NK-92 (cell line): ENCODE data around the gene VCAN.

Source experiments
- DNase-seq: peaks from one replicate; lab custom pipeline; 2025; ENCODE audit not compliant: unreplicated experiment; lab: John Stamatoyannopoulos, UW

Gene VCAN

GRCh38 chr5:83562071-83562606 is 90.6 kb downstream of the VCAN start:
- no peak for DNase-seq

DNA sequence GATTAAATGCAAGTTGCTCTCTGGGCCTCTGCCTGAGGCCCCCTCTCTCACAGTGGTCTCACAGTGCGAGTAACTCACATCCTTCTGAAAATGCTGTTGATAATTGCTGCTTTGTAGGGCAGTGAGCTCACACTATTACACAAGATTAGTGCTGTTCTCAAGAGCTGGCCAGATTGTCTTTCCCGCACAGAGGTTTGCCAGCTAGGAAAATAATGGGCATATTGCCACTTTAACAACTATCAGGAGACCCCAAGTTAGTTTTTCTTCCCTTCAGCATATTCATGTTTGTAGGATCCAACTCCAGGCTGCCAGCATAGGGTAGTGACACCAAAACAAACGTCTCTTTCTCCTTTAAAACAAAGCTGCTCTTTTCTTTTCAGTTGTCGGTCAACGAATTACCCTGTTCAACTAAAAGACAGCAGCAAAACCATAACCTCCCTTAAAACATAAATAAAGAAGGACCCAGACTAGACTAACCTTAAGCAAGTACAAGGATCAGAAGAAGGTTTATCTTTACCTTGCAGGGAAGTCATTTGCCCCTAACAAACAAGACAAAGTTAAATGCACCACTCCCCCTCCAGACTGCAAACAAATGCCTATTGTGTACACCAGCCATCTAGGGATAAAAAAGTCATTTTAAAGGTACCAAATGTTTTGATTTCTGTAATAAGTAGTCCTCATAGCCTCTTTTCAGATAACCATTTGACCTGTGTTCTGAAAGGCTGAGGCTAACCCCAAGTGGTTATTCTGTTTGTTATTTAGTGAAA is 91.4 kb downstream of the VCAN start:
- DNase-seq = no peak

- DNase-seq = no peak
Measured at GRCh38 chr5:83563631-83564030, 92.1 kb downstream of the VCAN start.

GRCh38 chr5:83564069-83564749 is 92.7 kb downstream of the VCAN start:
- no peak for DNase-seq

DNA sequence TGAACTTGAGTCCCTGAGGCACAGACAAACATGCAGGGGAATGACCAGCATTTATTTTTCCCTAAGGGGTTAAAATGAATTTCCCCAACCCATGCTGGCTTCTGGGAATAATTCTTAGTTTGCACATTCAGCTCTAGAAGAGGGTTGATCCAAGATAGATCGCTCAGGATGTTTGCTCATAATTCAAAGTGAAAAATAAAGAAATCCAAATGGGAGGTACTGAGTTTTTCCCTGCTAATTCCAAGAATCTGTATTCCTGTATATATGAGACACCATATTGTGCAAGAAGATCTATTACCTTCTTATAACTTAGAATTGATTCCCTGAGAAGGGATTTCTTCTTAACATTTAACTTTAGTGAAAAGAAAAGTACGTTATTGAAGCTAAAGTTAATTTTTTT is 96.2 kb downstream of the VCAN start:
- no peak for DNase-seq

DNA sequence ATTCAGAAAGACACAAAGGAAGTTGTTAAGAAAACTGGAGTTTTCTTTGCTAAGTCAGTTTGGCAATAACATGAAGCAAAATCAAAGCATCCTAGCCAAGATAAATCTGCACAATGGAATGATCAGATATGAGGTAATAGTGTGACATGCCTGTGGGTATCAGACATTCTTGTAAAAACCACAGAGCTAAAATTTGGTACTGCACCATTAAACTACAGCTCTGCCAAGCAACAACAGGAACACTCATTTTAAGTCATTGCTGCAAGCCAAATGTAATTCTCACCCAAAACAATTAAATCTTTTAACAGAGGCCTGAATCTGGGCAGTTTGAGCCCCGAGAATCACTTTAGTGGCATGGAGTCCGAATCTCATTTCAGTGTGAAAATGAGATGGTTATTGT is 96.6 kb downstream of the VCAN start:
- no peak for DNase-seq

DNA sequence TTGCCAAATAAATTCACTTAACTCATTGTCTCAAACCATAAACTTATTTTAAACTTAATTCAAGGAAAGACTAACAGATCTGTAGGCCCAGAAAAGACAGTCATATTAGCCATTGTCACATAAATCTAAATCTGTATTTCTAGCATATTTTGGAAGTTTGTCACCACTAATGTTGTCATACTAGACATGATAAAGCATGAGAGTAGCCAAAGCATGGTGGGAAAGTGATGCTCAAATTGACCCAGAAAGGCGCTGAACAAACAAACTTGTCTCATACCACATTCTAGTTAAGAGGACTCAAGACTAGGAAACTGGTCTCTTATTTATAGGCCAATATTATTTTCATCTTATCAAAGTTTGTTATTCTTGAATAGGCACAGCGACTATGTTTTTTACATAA is 99.4 kb downstream of the VCAN start:
- no peak for DNase-seq

DNA sequence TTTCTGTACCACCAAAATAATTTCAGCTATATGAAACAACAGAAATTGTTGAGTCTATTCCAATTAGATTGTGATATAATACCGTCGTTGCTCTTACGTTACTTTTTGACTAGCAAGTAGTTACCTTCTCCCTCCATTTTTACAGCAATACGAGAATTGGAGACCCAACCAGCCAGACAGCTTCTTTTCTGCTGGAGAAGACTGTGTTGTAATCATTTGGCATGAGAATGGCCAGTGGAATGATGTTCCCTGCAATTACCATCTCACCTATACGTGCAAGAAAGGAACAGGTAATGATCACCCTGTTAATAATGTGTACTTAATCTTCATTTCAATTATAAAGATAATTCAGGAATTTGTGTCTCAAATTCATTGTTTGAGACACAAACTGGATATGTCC is 100.7 kb downstream of the VCAN start:
- no peak for DNase-seq

- no peak for DNase-seq
Measured at GRCh38 chr5:83576341-83576740, 104.8 kb downstream of the VCAN start.

- DNase-seq = no peak
Measured at GRCh38 chr5:83577036-83577636, 105.6 kb downstream of the VCAN start.

- no peak for DNase-seq
Measured at GRCh38 chr5:83583859-83584258, 112.3 kb downstream of the VCAN start.

GRCh38 chr5:83586874-83587776 is 115.6 kb downstream of the VCAN start:
- DNase-seq = no peak

GRCh38 chr5:83589786-83590185 is 118.2 kb downstream of the VCAN start:
- no peak for DNase-seq

DNA sequence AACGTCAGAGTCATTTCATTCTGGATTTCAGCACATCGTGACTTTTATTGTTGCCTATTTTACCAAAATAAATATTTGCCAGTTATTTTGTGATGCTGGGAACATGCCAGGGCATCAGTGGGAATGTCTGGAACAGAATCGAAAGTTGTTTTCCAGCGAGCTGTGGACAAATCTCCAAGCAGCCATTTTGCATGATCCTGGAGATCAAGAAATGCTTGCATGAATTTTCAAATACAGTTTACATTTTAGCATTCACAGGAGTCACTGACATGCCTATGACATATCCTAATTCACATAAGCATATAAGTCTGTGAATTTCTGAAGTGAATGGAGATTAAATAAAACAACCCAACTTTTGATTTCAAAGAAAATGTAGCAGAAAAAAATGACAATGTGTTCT is 119.4 kb downstream of the VCAN start:
- no peak for DNase-seq

GRCh38 chr5:83595217-83595616 is 123.7 kb downstream of the VCAN start:
- no peak for DNase-seq

DNA sequence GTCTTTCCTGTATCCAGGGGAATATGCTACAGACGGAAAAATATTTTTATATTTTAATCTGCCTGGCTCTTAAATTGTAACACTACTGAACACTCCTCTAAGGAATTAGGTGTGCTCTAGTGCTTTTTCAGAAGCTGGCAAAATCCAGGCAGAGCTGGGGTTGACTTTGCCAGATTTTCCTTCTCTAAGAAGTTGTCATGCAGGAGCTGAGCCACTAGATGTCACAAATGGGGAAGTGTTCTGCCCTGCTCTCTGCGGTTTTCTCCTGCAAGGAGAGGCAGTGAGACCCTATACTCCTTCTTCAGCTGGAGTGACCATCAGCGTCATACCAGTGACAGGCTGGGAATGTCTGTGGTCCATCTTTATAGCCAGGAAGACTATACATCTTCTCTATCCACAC is 136.6 kb downstream of the VCAN start:
- no peak for DNase-seq

DNA sequence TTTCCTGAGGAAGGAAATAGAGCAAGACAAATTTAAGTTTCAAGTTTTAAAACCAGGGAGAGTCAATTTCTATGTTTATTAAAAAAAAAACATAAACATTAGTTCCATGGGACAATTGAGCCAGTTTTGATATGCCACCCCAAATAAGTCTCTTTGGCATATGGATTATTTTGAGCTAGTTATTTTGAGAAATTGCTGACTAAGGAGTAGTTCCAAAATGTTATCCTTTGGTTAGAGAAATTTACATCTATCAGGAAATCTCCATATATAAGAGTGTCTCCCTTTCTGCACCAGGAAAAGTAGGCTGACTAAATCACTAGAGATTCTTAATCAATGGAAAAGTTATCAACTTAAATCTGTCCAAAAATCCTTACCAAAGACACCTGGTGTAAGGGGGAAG is 143.3 kb downstream of the VCAN start:
- DNase-seq = no peak

GRCh38 chr5:83628360-83628759 is 156.8 kb downstream of the VCAN start:
- no peak for DNase-seq
